Brain microvascular endothelial cell (primary cell): ENCODE measurements around the gene ZDHHC5.

Experiments used
- DNase-seq: peaks from one replicate; pipeline ENCODE4 v3.0.0-alpha.2; 2020
- H3K27ac ChIP-seq: fragments of 250-450 bp; sonication (Bioruptor Pico); 2 replicates; pipeline ENCODE4 v1.5.1; 2020; ENCODE audit warnings: mild to moderate bottlenecking, moderate library complexity
- H3K27me3 ChIP-seq: fragments of 250-450 bp; sonication (Bioruptor Pico); replicated peaks from 2 replicates; pipeline ENCODE4 v1.5.1; 2020; ENCODE audit warnings: mild to moderate bottlenecking
- H3K36me3 ChIP-seq: fragments of 250-450 bp; sonication (Bioruptor Pico); replicated peaks from 2 replicates; pipeline ENCODE4 v1.5.1; 2020; ENCODE audit warnings: mild to moderate bottlenecking
- H3K4me3 ChIP-seq: 2 replicates; pipeline ENCODE4 v1.5.1; 2011; ENCODE audit warnings: low read depth, mild to moderate bottlenecking, control low read depth, low read length, moderate library complexity
- CTCF ChIP-seq: IDR thresholded peaks from 2 replicates; pipeline ENCODE4 v1.5.1; 2011; ENCODE audit warnings: low read depth, mild to moderate bottlenecking, moderate library complexity, low read length, control low read depth, inconsistent platforms; ENCODE audit errors: missing control alignments
- in situ Hi-C: cut with HindIII; loops from 2 replicates; pipeline ENCODE4 v1.10.0; 2017; ENCODE audit warnings: low sequenced_read_pairs, low pct_ligation_motif_present

The ZDHHC5 gene

GRCh38 chr11:57646799-57647303, 21.1 kb upstream of the ZDHHC5 start:
- H3K4me3 ChIP-seq: no peak overlapping the region
- no peak for TF ChIP-seq CTCF
- no peak for DNase-seq
- H3K27ac ChIP-seq: no peak overlapping the region
- no peaks in the 10 kb centered on the region for H3K36me3 ChIP-seq
- in situ Hi-C loops: loop anchor here (10.0 kb wide), 1 partner anchor 82 kb away; the partner anchor contains the start of gene UBE2L6
- peaks cover 20% of the 10 kb centered on the region for H3K27me3 ChIP-seq

GRCh38 chr11:57647372-57647771, 20.5 kb upstream of the ZDHHC5 start:
- no peak overlapping the region for H3K4me3 ChIP-seq
- in situ Hi-C loops: loop anchor here (10.0 kb wide), 1 partner anchor 83 kb away; the partner anchor contains the start of gene UBE2L6

GRCh38 chr11:57647960-57648800, 19.7 kb upstream of the ZDHHC5 start:
- DNase-seq: no peak
- H3K27me3 ChIP-seq: peaks cover 20% of the 10 kb centered on the region
- no peaks in the 10 kb centered on the region for H3K36me3 ChIP-seq
- in situ Hi-C loops: loop anchor here (10.0 kb wide), 1 partner anchor 83 kb away; the partner anchor contains the start of gene UBE2L6
- no peak overlapping the region for H3K4me3 ChIP-seq
- no peak overlapping the region for H3K27ac ChIP-seq
- no peak for TF ChIP-seq CTCF

More at GRCh38 chr11:57647372-57647771, 20.5 kb upstream of the ZDHHC5 start:
- no peak for TF ChIP-seq CTCF
- Histone ChIP-seq H3K27me3 (peaks cover 20% of the 10 kb centered on the region), H3K27ac (no peak overlapping the region), H3K36me3 (no peaks in the 10 kb centered on the region)
- DNase-seq: no peak

- Histone ChIP-seq H3K27ac (no peak overlapping the region), H3K4me3 (peak overlapping the region; percentile 38), H3K27me3 (peaks cover 20% of the 10 kb centered on the region), H3K36me3 (no peaks in the 10 kb centered on the region)
- TF ChIP-seq CTCF: no peak
- DNase-seq: no peak
- in situ Hi-C loops: loop anchor here (10.0 kb wide), 1 partner anchor 84 kb away; the partner anchor contains the start of gene UBE2L6
Observed at GRCh38 chr11:57648801-57649735, 18.8 kb upstream of the ZDHHC5 start.

GRCh38 chr11:57649826-57650738, 17.8 kb upstream of the ZDHHC5 start, which contains the start of gene YPEL4:
TSS of gene YPEL4 (minus strand) at chr11:57649912. CDS start at chr11:57647107, 2,805 bp downstream.
- peaks cover 20% of the 10 kb centered on the region for H3K27me3 ChIP-seq
- TF ChIP-seq CTCF: no peak
- no peaks in the 10 kb centered on the region for H3K36me3 ChIP-seq
- peak within 1 kb of the TSS; percentile 16 for H3K27ac ChIP-seq
- peak within 1 kb of the TSS; percentile 38 for H3K4me3 ChIP-seq
- in situ Hi-C loops: loop anchor here (10.0 kb wide), 1 partner anchor 85 kb away; the partner anchor contains the start of gene UBE2L6
- DNase-seq: peak; percentile 74
